ENCODE results near the gene BTRC.
A peak's percentile ranks its signal among the peaks of the same experiment; 100 is the strongest.

The BTRC gene

DNA sequence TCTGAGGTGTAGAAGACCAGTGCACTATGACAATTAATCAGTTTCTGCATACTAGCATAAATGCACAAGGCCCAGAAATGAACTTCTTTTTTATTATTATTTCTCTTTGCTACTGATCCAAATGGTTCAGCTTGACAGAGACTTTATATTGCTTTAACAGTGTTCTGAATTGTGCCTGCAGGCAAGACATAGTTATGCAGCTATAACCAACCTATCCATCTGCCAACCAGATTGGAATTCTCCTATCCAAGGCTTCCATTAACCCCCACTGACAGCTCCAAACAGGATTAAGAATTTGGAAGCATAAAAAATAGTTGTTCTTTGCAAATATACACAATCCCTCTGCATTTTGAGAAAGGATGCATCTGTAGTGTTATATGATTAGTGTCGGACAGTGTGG, 98.2 kb downstream of the BTRC start:
- Mint-ChIP-seq H3K27ac (no peak overlapping the region), H3K36me3 (no peaks in the 10 kb centered on the region), H3K4me1 (peaks cover 12% of the 10 kb centered on the region), H3K9me3 (no peaks in the 10 kb centered on the region), H3K4me3 (no peak overlapping the region), H3K27me3 (no peaks in the 10 kb centered on the region)
- DNase-seq: no peak
- CTCF ChIA-PET: interaction anchor here (1.3 kb wide), 1 partner anchor 8 kb away, joined by 4 read pairs; no protein-coding TSS in a partner anchor

DNA sequence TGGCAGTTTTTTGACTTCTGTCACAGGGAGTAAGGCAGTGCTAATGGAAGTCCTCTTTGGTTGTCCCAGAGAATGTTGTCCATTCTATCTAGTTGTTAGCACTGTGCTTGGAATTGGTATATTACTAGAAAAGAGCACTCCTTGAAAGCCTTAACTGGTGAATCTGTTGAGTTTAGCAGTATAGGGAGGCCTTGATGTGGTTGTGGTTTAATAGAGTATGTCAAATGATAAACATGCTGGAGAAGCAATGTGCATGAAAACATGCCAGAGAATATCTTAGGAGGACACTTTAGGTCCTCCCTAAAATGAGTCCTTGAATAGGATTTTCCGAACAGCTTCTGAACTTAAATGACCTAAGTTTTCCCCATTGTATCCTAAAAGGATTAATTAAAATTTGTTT, 98.6 kb downstream of the BTRC start:
- H3K4me3 Mint-ChIP-seq: no peak overlapping the region
- peaks cover 12% of the 10 kb centered on the region for H3K4me1 Mint-ChIP-seq
- H3K27me3 Mint-ChIP-seq: no peaks in the 10 kb centered on the region
- H3K27ac Mint-ChIP-seq: no peak overlapping the region
- no peaks in the 10 kb centered on the region for H3K36me3 Mint-ChIP-seq
- H3K9me3 Mint-ChIP-seq: no peaks in the 10 kb centered on the region
- CTCF ChIA-PET: interaction anchor here (1.3 kb wide), 1 partner anchor 9 kb away, joined by 4 read pairs; no protein-coding TSS in a partner anchor
- DNase-seq: no peak

DNA sequence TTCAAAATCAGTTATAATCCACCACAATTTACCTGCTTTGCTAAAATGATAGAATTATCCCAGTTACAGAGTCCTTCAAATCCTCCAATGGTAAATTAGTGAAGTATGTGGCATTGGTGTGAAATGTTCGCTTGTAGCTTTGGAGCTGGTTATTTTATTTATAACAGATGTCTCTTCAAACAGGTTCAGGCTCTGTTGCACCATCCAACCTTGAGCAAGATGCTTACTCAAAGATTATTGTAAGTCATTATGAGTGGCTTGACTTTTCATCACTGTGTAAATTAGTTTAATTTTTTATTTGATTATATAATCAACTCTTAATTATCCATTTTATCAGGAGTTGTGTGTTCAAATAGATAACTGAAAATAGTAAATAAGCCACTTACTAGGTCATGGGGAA, 99.4 kb downstream of the BTRC start:
- no peak for DNase-seq
- no peaks in the 10 kb centered on the region for H3K27me3 Mint-ChIP-seq
- no peaks in the 10 kb centered on the region for H3K9me3 Mint-ChIP-seq
- no peak overlapping the region for H3K4me3 Mint-ChIP-seq
- CTCF ChIA-PET: interaction anchor here (0.8 to 1.3 kb wide), 3 partner anchors 9 to 11 kb away, joined by 3 to 4 read pairs (median 4); no protein-coding TSS in a partner anchor
- H3K27ac Mint-ChIP-seq: no peak overlapping the region
- no peaks in the 10 kb centered on the region for H3K36me3 Mint-ChIP-seq
- H3K4me1 Mint-ChIP-seq: peaks cover 12% of the 10 kb centered on the region

DNA sequence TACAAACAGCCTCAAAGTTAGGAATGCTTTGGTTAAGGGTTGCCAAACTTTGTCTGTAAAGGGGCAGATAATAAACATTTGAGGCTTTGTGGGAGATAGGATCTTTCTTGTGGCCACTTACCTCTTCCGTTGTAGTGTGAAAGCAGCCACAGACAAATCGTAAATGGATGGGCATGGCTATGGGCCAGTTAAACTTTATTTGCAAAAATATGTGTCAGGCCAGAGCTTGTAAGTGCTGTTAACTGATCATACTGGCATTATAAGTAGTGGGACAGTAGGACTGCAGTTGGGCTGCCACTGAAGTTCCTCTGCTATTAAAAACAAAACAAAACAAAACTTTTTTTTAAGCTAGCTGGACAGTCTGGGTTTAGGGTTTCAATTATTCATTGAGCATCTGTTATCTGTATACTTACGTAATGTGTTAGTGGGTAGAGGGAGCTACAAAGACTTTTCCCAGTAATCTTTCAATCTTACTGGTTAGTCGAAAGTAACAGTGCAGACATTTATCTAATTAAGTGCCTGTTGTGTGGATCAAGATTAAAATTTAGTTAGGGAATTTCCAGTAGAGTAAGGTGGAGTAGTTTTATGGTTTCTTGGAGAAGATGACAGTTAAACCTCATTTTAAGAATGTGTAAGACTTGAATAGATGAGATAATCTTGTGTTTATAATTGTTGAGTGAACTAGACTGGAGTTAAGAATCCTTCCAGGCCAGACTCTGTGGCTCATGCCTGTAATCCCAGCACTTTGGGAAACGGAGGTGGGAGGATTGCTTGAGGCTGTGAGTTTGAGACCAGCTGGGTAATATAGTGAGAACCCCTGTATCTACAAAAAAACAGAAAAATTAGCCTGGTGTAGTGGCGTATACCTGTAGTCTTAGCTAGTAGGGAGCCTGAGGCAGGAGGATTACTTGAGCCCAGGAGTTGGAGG, 100.1 kb downstream of the BTRC start:
- no peak for DNase-seq
- H3K4me1 Mint-ChIP-seq: peaks cover 12% of the 10 kb centered on the region
- no peaks in the 10 kb centered on the region for H3K36me3 Mint-ChIP-seq
- H3K9me3 Mint-ChIP-seq: no peaks in the 10 kb centered on the region
- H3K4me3 Mint-ChIP-seq: no peak overlapping the region
- H3K27ac Mint-ChIP-seq: no peak overlapping the region
- H3K27me3 Mint-ChIP-seq: no peaks in the 10 kb centered on the region
- CTCF ChIA-PET: interaction anchor here (0.6 to 1.2 kb wide), 3 partner anchors 10 to 13 kb away, joined by 3 to 4 read pairs (median 3); no protein-coding TSS in a partner anchor

DNA sequence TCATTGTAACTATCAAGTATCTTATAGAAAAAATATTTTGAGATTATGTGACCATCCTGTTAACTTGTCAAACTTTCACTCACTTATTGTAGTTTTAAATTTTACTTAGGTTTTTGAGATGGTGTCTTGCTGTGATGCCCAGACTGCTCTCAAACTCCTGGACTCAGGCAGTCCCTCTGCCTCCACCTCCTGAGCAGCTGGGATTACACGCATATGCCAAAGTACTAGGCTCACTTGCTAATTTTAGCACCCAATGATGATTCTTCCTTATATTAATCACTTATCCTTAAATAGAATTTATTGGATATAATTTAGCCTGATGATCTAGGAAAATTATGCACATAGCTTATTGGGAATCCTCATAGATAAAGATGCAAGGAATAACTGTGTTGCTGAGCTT, 104.9 kb downstream of the BTRC start:
- H3K27me3 Mint-ChIP-seq: no peaks in the 10 kb centered on the region
- CTCF ChIA-PET: interaction anchor here (1.1 kb wide), 1 partner anchor 8 kb away, joined by 3 read pairs; no protein-coding TSS in a partner anchor
- H3K27ac Mint-ChIP-seq: no peak overlapping the region
- H3K9me3 Mint-ChIP-seq: no peaks in the 10 kb centered on the region
- H3K4me1 Mint-ChIP-seq: peaks cover 3% of the 10 kb centered on the region
- no peak overlapping the region for H3K4me3 Mint-ChIP-seq
- no peak for DNase-seq
- no peaks in the 10 kb centered on the region for H3K36me3 Mint-ChIP-seq

DNA sequence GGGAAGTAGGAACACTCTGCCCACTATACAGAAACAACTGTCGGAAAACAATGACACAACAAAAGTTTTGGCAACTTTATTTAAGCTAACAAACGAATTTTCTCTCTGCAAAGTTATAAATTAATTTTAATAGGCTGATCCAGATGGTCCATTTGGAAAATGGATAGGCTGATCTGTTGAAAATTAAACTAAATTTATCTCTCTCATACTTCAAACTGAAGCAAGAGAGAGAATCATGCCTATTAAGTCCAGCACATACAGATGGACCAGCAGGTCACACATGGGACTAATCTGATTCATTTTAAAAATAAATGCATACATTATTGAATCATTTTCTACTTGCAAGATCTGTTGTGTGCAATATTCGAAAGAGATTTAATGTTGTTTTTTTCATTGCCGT, 110.1 kb downstream of the BTRC start:
- Mint-ChIP-seq H3K36me3 (no peaks in the 10 kb centered on the region), H3K27ac (no peak overlapping the region), H3K4me3 (no peak overlapping the region), H3K9me3 (no peaks in the 10 kb centered on the region), H3K4me1 (peaks cover 4% of the 10 kb centered on the region), H3K27me3 (no peaks in the 10 kb centered on the region)
- CTCF ChIA-PET: interaction anchor here (0.9 kb wide), 1 partner anchor 20 kb away, joined by 3 read pairs; no protein-coding TSS in a partner anchor
- no peak for DNase-seq

DNA sequence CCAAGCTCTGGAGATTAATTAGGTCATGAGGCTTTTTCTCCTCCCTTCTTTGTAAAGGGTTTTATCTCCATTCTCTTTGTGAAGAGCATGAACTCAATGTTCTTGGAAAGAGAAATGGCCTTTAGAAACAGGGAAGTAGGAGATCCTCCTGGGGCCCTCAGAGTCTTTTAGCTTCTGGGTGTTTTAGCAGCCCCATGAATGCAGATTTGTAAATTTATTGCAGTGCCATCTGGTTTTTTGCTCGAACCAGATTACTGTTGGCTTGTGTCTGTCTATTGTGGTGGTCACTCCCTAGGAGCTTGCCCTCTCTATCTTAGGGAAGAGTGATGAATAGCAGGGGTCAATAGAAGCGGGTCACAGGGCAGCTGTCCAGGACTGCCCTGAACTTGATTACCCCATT, 110.6 kb downstream of the BTRC start:
- H3K27ac Mint-ChIP-seq: no peak overlapping the region
- CTCF ChIA-PET: interaction anchor here (0.9 kb wide), 1 partner anchor 21 kb away, joined by 3 read pairs; no protein-coding TSS in a partner anchor
- no peak overlapping the region for H3K4me3 Mint-ChIP-seq
- H3K4me1 Mint-ChIP-seq: peaks cover 4% of the 10 kb centered on the region
- no peaks in the 10 kb centered on the region for H3K36me3 Mint-ChIP-seq
- no peak for DNase-seq
- no peaks in the 10 kb centered on the region for H3K27me3 Mint-ChIP-seq
- H3K9me3 Mint-ChIP-seq: no peaks in the 10 kb centered on the region

DNA sequence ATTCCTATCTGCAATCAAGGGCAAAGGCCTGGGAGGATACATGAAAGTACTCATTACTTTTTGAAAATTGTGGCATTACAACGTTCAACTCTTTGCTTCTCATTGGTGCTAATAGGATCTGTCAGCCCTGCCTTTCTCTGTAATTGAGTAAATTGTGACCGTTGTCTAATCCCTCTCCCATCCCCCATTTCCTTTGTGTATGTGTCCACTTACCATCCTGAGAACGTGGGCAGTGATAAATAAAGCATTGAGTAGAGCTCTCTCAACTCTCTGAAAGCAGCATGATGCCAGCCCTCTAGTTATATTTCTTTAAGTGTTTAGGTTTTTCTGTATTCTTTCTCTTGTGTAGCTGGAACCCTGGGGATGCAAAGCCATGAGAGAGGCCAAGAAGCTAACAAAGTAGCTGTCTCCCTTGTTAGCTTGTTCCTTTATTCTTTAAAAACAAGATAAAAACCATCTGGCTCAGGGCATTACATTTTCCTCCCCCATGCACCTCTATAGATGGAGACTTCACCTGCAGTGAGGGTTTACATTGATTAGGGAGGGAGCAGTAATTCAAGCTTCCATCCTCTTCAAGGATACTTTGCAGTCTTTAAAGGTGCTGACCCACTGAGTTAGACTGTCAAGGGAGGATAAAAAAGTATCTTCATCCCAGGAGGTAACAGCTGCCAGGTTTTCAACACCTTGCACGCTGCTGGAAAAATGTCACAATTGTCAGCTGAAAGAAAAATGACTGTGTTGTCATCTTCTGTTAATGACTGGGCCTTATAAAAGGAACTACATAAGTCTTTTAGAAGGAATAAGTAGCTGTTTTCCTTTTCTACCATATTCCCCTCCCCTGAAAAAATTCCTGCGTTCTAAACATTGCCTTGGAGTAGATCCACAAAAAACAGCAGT, 112.3 kb downstream of the BTRC start:
- no peaks in the 10 kb centered on the region for H3K27me3 Mint-ChIP-seq
- H3K27ac Mint-ChIP-seq: no peak overlapping the region
- H3K4me3 Mint-ChIP-seq: no peak overlapping the region
- CTCF ChIA-PET: interaction anchor here (0.6 to 2.4 kb wide), 25 partner anchors 10 to 374 kb away, joined by 3 to 15 read pairs (median 3); no protein-coding TSS in a partner anchor
- H3K36me3 Mint-ChIP-seq: no peaks in the 10 kb centered on the region
- no peaks in the 10 kb centered on the region for H3K9me3 Mint-ChIP-seq
- H3K4me1 Mint-ChIP-seq: peaks cover 4% of the 10 kb centered on the region
- DNase-seq: no peak

DNA sequence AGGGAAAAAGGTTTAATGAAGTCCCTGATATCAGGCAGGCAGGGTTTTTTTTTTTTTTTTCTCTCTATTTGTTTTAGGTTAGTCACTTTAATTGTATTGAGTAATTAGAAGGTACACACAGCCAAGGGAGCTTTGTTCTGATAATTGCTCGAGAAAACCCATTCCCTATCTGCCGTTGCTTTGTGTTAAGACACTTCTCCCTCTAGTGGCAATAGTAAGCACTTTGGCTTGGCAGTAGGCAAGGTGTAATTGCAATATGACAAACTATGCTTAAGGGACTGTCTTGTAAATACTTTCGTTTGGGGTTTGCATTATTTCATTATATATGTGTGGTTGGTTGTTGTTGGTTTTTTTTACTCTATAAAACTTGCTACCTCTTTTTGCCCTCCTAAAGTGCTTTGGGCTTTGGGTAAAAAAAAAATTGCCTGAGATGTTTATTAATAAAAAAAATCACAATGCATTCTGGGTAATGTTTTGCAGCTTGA, 113.4 kb downstream of the BTRC start:
- no peaks in the 10 kb centered on the region for H3K36me3 Mint-ChIP-seq
- DNase-seq: peak; percentile 41
- CTCF ChIA-PET: interaction anchor here (0.6 to 2.4 kb wide), 28 partner anchors 9 to 1986 kb away, joined by 3 to 15 read pairs (median 4); no protein-coding TSS in a partner anchor
- H3K27me3 Mint-ChIP-seq: peaks cover 4% of the 10 kb centered on the region
- H3K27ac Mint-ChIP-seq: no peak overlapping the region
- peaks cover 4% of the 10 kb centered on the region for H3K4me1 Mint-ChIP-seq
- H3K9me3 Mint-ChIP-seq: no peaks in the 10 kb centered on the region
- H3K4me3 Mint-ChIP-seq: no peak overlapping the region

DNA sequence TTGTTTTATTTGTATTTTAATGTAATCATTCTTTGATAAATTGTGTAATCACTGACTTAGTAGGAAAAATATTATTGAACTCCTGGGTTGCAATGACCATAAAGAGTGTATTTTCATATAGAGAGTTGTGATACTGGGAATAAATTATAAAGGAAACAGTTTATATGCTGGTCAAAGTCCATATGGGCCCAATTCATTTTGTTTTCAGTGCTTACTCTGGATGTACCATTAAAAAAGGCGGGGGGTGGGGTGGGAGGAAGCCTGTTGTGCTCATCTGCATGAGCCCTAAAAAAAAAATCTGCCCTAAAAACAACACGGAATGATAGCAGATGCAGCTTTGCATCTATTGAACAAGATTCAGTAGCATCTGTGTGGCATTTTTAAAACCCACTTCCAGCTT, 114.2 kb downstream of the BTRC start:
- peaks cover 4% of the 10 kb centered on the region for H3K27me3 Mint-ChIP-seq
- CTCF ChIA-PET: interaction anchor here (1.2 to 2.4 kb wide), 4 partner anchors 8 to 196 kb away, joined by 3 to 15 read pairs (median 6); no protein-coding TSS in a partner anchor
- no peak for DNase-seq
- peaks cover 4% of the 10 kb centered on the region for H3K4me1 Mint-ChIP-seq
- H3K9me3 Mint-ChIP-seq: no peaks in the 10 kb centered on the region
- no peak overlapping the region for H3K4me3 Mint-ChIP-seq
- H3K36me3 Mint-ChIP-seq: no peaks in the 10 kb centered on the region
- H3K27ac Mint-ChIP-seq: no peak overlapping the region

DNA sequence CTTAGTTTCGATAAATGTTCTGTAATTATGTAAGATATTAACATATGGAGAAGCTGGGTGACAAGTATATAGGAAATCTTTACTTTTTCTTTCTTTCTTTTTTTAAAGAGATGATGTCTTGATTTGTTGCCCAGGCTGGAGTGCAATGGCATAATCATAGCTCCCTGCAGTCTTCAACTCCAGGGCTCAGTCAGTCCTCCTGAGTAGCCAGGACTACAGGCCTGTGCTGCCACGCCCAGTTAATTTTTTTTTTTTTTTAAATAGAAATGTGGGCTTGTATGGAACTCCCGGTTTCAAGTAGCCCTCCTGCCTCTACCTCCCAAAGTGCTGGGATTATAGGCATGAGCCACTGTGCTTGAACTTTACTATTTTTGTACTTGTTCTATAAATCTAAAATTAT, 122.4 kb downstream of the BTRC start:
- CTCF ChIA-PET: interaction anchor here (1.1 kb wide), 1 partner anchor 9 kb away, joined by 4 read pairs; no protein-coding TSS in a partner anchor
- Mint-ChIP-seq H3K27ac (no peak overlapping the region), H3K36me3 (no peaks in the 10 kb centered on the region), H3K4me1 (no peaks in the 10 kb centered on the region), H3K9me3 (no peaks in the 10 kb centered on the region), H3K4me3 (no peak overlapping the region), H3K27me3 (peaks cover 4% of the 10 kb centered on the region)
- DNase-seq: no peak

DNA sequence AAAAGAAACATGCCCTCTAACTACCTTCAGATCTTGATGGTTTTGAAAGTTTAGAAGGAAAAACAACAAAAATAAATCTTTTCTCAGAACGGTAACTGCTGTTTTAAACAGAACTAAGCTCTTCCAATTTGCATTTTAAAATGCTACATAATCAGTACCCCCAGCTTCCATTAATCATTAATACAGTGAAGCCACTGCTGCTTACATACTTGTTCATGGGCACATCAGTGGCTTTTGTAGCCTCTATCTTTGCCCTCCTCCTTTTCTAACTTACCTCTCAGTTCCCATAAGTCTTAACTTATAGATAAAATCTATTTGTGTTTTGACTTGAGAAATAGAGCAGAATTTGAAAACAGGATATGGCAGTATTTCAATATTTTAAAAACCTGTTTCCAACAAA, 125.0 kb downstream of the BTRC start:
- H3K27me3 Mint-ChIP-seq: no peaks in the 10 kb centered on the region
- CTCF ChIA-PET: interaction anchor here (1.9 kb wide), 1 partner anchor 12 kb away, joined by 6 read pairs; no protein-coding TSS in a partner anchor
- H3K36me3 Mint-ChIP-seq: no peaks in the 10 kb centered on the region

DNA sequence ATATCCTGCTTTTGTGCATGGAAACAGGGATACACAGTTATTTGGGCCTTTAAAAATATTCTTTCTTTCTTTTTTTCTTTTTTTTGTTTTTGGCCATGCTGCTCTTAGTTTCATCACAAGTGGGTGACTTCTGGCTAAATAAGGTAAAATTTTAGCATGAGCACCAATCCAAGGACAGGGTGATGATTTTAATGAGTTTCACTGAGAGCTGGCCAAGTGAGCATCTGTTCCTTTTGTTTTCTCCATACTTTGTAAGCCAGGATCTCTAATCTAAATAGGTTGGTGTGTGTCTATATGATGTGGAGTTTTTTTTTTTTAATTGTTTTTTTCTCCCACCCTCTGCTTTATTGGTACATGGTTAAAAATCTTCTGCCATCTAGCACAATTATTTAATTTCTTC, 127.3 kb downstream of the BTRC start:
- no peak overlapping the region for H3K27ac Mint-ChIP-seq
- H3K4me1 Mint-ChIP-seq: no peaks in the 10 kb centered on the region
- H3K9me3 Mint-ChIP-seq: no peaks in the 10 kb centered on the region
- H3K4me3 Mint-ChIP-seq: no peak overlapping the region
- no peaks in the 10 kb centered on the region for H3K36me3 Mint-ChIP-seq
- DNase-seq: no peak
- CTCF ChIA-PET: no interaction called here
- no peaks in the 10 kb centered on the region for H3K27me3 Mint-ChIP-seq

More for the DNA sequence above, 125.0 kb downstream of the BTRC start:
- Mint-ChIP-seq H3K9me3 (no peaks in the 10 kb centered on the region), H3K27ac (no peak overlapping the region), H3K4me3 (no peak overlapping the region), H3K4me1 (no peaks in the 10 kb centered on the region)
- DNase-seq: no peak

DNA sequence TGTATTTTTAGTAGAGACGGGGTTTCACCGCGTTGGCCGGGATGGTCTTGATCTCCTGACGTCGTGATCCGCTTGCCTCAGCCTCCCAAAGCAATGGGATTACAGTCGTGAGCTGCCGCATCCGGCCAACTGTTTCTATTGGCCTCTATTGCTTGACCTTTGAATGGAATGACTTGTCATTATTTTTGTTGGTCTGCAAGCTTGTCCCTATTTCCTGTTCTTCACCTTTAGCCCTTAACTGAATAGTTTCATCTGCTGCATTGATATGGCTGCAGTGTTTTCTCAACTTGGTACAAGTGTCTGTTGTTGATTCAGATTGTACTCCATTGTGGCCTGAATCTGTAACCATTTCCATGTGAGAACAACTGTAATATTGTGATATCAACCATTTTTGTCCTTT, 128.6 kb downstream of the BTRC start:
- H3K4me3 Mint-ChIP-seq: no peak overlapping the region
- no peak overlapping the region for H3K27ac Mint-ChIP-seq
- DNase-seq: no peak
- H3K36me3 Mint-ChIP-seq: no peaks in the 10 kb centered on the region
- CTCF ChIA-PET: no interaction called here
- H3K4me1 Mint-ChIP-seq: no peaks in the 10 kb centered on the region
- no peaks in the 10 kb centered on the region for H3K9me3 Mint-ChIP-seq
- no peaks in the 10 kb centered on the region for H3K27me3 Mint-ChIP-seq

All from activated naive CD4-positive, alpha-beta T cell treated with anti-CD3 and anti-CD28 coated beads, Interleukin-2, amount 10 ng/mL, durations not matched to agents 7 days and 5 days (primary cell).